HCT116 (cell line): ENCODE data around the gene REG3G. TPM values are rescaled to one million over a fixed set of nuclear protein-coding genes. Genes with fewer than 3 reads are reported as not detected.

Experiments
- ATAC-seq: fragments of 200-7000 bp; cut with Tn5 transposase; 2 replicates; pipeline ENCODE4 v1.9.1; 2020; ENCODE audit warnings: mild to moderate bottlenecking, moderate library complexity
- BruUV-seq: library from RNA; stranded (reverse); fragments of 400-500 nt; replicated peaks from 2 replicates; lab custom pipeline; 2021; lab: Mats Ljungman, UMichigan
- CTCF ChIA-PET: fragments of 300-600 bp; sonication (Branson Sonifier 250); formaldehyde crosslinking; loops from one replicate; lab custom pipeline; 2021; ENCODE audit warnings: antibody characterized with exemption; lab: Charles Lee
- POLR2A ChIA-PET: fragments of 300-600, 350-600 bp; sonication (Branson Sonifier 250); formaldehyde crosslinking; loops from one replicate; lab custom pipeline; 2021; ENCODE audit warnings: antibody characterized with exemption; lab: Charles Lee
- RAD21 ChIA-PET, 2 experiments: fragments of 300-600 bp; sonication (Branson Sonifier 250); formaldehyde crosslinking; loops; one replicate each; lab custom pipeline; 2023; ENCODE audit warnings: low total read pairs in 2 of 2; ENCODE audit not compliant: uncharacterized antibody in 2 of 2, unreplicated experiment in 2 of 2, low non-redundant PET in 1 of 2; lab: Charles Lee
- DNase-seq: peaks from one replicate; pipeline ENCODE4 v3.0.0-alpha.2; 2010; ENCODE audit warnings: low read depth, low spot score
- H2AFZ ChIP-seq: fragments of 200-600 bp; shearing (Covaris generic), sonication (generic); 2 replicates; pipeline ENCODE4 v1.6.1; 2017; ENCODE audit warnings: low read depth, mixed run types, mixed read lengths, antibody characterized with exemption, low read length; ENCODE audit not compliant: poor library complexity, severe bottlenecking
- H3K27ac ChIP-seq: 2 replicates; pipeline ENCODE4 v1.5.1; 2012; ENCODE audit warnings: low read depth, low read length
- H3K27me3 ChIP-seq: fragments of 200-600 bp; sonication (generic); 2 replicates; pipeline ENCODE4 v1.6.1; 2016; ENCODE audit warnings: mixed run types, low read length, mixed read lengths; ENCODE audit not compliant: insufficient read depth
- H3K36me3 ChIP-seq, 2 experiments: fragments of 200-500 bp in 1 of 2; fragments of 200-600 bp in 1 of 2; sonication (Bioruptor generic) in 1 of 2; sonication (generic) in 1 of 2; 2 replicates each; pipeline versions ENCODE4 v1.5.1 to v1.6.1; 2014 to 2016; ENCODE audit warnings: low read length in 2 of 2, inconsistent platforms in 1 of 2, mixed read lengths in 1 of 2, mixed run types in 1 of 2; ENCODE audit not compliant: insufficient read depth in 2 of 2, control insufficient read depth in 1 of 2
- H3K4me1 ChIP-seq, 2 experiments: fragments of 200-600 bp in 1 of 2; sonication (generic) in 1 of 2; 2 replicates each; pipeline versions ENCODE4 v1.5.1 to v1.6.1; 2012 to 2017; ENCODE audit warnings: low read length in 2 of 2, inconsistent platforms in 1 of 2, mild to moderate bottlenecking in 1 of 2, mixed read lengths in 1 of 2, mixed run types in 1 of 2, moderate library complexity in 1 of 2; ENCODE audit not compliant: insufficient read depth in 2 of 2, control insufficient read depth in 1 of 2
- H3K4me2 ChIP-seq: fragments of 200-600 bp; sonication (generic); 2 replicates; pipeline ENCODE4 v1.6.1; 2017; ENCODE audit warnings: mixed run types, low read length, mixed read lengths
- H3K4me3 ChIP-seq, 2 experiments: fragments of 200-600 bp in 1 of 2; sonication (generic) in 1 of 2; replicated peaks in 1 of 2; 2 replicates each; pipeline ENCODE4 v1.5.1; 2011 to 2016; ENCODE audit warnings: low read length in 2 of 2, control low read depth in 1 of 2, low read depth in 1 of 2, mild to moderate bottlenecking in 1 of 2, mixed read lengths in 1 of 2, mixed run types in 1 of 2
- H3K79me2 ChIP-seq: fragments of 200-600 bp; sonication (generic); 2 replicates; pipeline ENCODE4 v1.6.1; 2017; ENCODE audit warnings: mild to moderate bottlenecking, mixed run types, low read length, moderate library complexity, mixed read lengths; ENCODE audit not compliant: insufficient read depth
- H3K9ac ChIP-seq: fragments of 200-600 bp; sonication (generic); 2 replicates; pipeline ENCODE4 v1.6.1; 2016; ENCODE audit warnings: low read length, mixed read lengths
- H3K9me2 ChIP-seq: fragments of 200-600 bp; sonication (generic), shearing (Covaris generic); 2 replicates; pipeline ENCODE4 v1.6.1; 2017; ENCODE audit warnings: mixed run types, mild to moderate bottlenecking, moderate library complexity; ENCODE audit not compliant: insufficient read depth
- H3K9me3 ChIP-seq, 2 experiments: fragments of 200-500 bp in 1 of 2; fragments of 200-600 bp in 1 of 2; sonication (Bioruptor generic) in 1 of 2; sonication (generic) in 1 of 2; 2 replicates each; pipeline ENCODE4 v1.6.1; 2014 to 2017; ENCODE audit warnings: low read length in 2 of 2, mixed read lengths in 2 of 2, inconsistent platforms in 1 of 2, low read depth in 1 of 2, mild to moderate bottlenecking in 1 of 2, mixed run types in 1 of 2, moderate library complexity in 1 of 2; ENCODE audit not compliant: control insufficient read depth in 1 of 2, insufficient read depth in 1 of 2
- H4K20me1 ChIP-seq: fragments of 200-600 bp; sonication (generic), shearing (Covaris generic); 2 replicates; pipeline ENCODE4 v1.6.1; 2017; ENCODE audit warnings: mixed run types, mild to moderate bottlenecking, moderate library complexity; ENCODE audit not compliant: insufficient read depth
- ATF3 ChIP-seq: IDR thresholded peaks from 2 replicates; pipeline ENCODE4 v1.6.1; 2012
- CBX3 ChIP-seq: IDR thresholded peaks from 2 replicates; pipeline ENCODE4 v1.6.1; 2012; ENCODE audit warnings: low read depth
- CEBPB ChIP-seq: IDR thresholded peaks from 2 replicates; pipeline ENCODE4 v1.6.1; 2012; ENCODE audit warnings: low read depth
- CTCF ChIP-seq, 3 experiments: fragments of 200-600 bp in 1 of 3; sonication (generic) in 1 of 3; IDR thresholded peaks in 2 of 3; conservative IDR thresholded peaks in 1 of 3; 2 replicates each; pipeline ENCODE4 v1.5.1; 2012 to 2017; ENCODE audit warnings: low read depth in 2 of 3, low read length in 2 of 3, antibody characterized with exemption in 1 of 3, borderline replicate concordance in 1 of 3, control low read depth in 1 of 3, mild to moderate bottlenecking in 1 of 3, mixed read lengths in 1 of 3, mixed run types in 1 of 3, moderate library complexity in 1 of 3; ENCODE audit not compliant: insufficient read depth in 1 of 3
- EGR1 ChIP-seq: IDR thresholded peaks from 2 replicates; pipeline ENCODE4 v1.6.1; 2012; ENCODE audit warnings: low read depth
- EZH2 ChIP-seq: fragments of 200-600 bp; sonication (generic); IDR thresholded peaks from 2 replicates; pipeline ENCODE4 v1.6.1; 2017; ENCODE audit warnings: antibody characterized with exemption, mixed run types
- EZH2phosphoT487 ChIP-seq: fragments of 200-600 bp; IDR thresholded peaks from 2 replicates; pipeline ENCODE4 v1.6.1; 2018; ENCODE audit warnings: antibody characterized with exemption, borderline replicate concordance
- MAX ChIP-seq: IDR thresholded peaks from 2 replicates; pipeline ENCODE4 v1.6.1; 2012
- POLR2AphosphoS5 ChIP-seq: IDR thresholded peaks from 2 replicates; pipeline ENCODE4 v1.6.1; 2011; ENCODE audit warnings: mild to moderate bottlenecking, low read depth, low read length, moderate library complexity
- RAD21 ChIP-seq: IDR thresholded peaks from 2 replicates; pipeline ENCODE4 v1.6.1; 2012; ENCODE audit warnings: low read depth, mild to moderate bottlenecking
- REST ChIP-seq: IDR thresholded peaks from 2 replicates; pipeline ENCODE4 v1.6.1; 2012; ENCODE audit warnings: low read depth
- SP1 ChIP-seq: IDR thresholded peaks from 2 replicates; pipeline ENCODE4 v1.6.1; 2012; ENCODE audit warnings: low read depth
- SRF ChIP-seq: IDR thresholded peaks from 2 replicates; pipeline ENCODE4 v1.6.1; 2012; ENCODE audit warnings: low read depth
- YY1 ChIP-seq: IDR thresholded peaks from 2 replicates; pipeline ENCODE4 v1.6.1; 2011; ENCODE audit warnings: low read length, low read depth, moderate library complexity, mild to moderate bottlenecking; ENCODE audit not compliant: insufficient replicate concordance; ENCODE audit errors: extremely low read depth
- ZFX ChIP-seq: fragments of 450-650 bp; IDR thresholded peaks from 2 replicates; pipeline ENCODE4 v1.6.1; 2017
- intact Hi-C: fragments of 100-400 bp; cut with micrococcal nuclease; formaldehyde crosslinking; loops from 2 replicates; pipeline ENCODE4 v1.10.0; 2022
- total RNA-seq: library from RNA; stranded (reverse); gene quantifications from one replicate; pipeline ENCODE4 v1.2.1, GENCODE V29; 2021; ENCODE audit not compliant: unreplicated experiment

REG3G gene
- total RNA-seq, 1 experiment from 2014 or later = 0.86 TPM

DNA sequence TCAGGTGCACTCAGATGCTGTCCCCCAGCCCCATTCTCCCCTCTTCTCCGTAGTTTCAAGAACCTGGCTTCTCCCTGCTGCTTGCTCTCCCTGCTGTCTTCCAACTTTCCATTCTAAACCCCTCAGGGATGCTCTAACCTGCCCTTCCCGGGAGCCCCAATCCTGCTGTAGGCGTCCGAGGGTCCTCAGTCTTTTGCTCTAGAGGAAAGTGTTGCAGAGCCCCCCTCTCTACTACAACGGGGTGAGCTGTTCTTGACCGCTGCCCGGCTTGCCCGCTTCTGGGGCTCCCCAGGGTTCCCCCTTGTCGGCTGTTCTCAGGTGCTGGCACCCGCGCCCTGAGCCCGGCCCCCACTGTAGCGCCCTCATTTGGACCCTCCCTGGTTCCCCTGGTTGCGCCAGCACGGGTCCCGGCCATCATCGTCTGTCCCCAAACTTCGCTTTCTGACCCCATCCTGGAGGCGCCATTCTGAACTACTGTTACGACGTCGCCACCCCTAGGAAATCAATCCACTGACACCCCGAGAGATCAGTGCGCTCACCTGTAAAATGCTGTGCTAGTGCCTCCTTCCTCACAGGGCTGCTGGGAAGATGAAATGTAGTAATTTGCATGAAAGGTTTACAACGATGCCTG, 31.9 kb upstream of the REG3G start:
- H3K9me3 ChIP-seq = peaks cover 0 to 28% of the 10 kb centered on the region in 2 experiments; a peak in 2 of 4 replicates
- TF ChIP-seq POLR2AphosphoS5 (no peak), ZFX (no peak), EGR1 (no peak), YY1 (no peak), SP1 (no peak), EZH2phosphoT487 (no peak), SRF (no peak), CTCF (IDR thresholded peaks at IDR 0.05 in 2 of 3, conservative IDR thresholded peaks at IDR 0.05 in 1 of 3; ENCODE audit: borderline replicate concordance in 1 of 3, insufficient read depth in 1 of 3, low read depth in 2 of 3, low read length in 2 of 3) (no peak), EZH2 (no peak), CBX3 (no peak), RAD21 (no peak), CEBPB (no peak), ATF3 (no peak), REST (no peak), MAX (no peak)
- CTCF ChIA-PET = no interaction called here
- H3K9me2 ChIP-seq = no peaks in the 10 kb centered on the region
- H3K79me2 ChIP-seq = no peaks in the 10 kb centered on the region
- H4K20me1 ChIP-seq = no peaks in the 10 kb centered on the region
- H3K27ac ChIP-seq = no peak overlapping the region
- no peaks in the 10 kb centered on the region for H3K27me3 ChIP-seq
- H3K4me2 ChIP-seq = no peak overlapping the region
- BruUV-seq = no TSS peak
- no peaks in the 10 kb centered on the region for H3K36me3 ChIP-seq
- DNase-seq = no peak
- H3K4me1 ChIP-seq = no peaks in the 10 kb centered on the region
- no peak overlapping the region for H3K4me3 ChIP-seq
- no peak overlapping the region for H3K9ac ChIP-seq
- RAD21 ChIA-PET = no interaction called here
- no peak overlapping the region for H2AFZ ChIP-seq
- no peak for ATAC-seq
- intact Hi-C loops = no loop called here
- POLR2A ChIA-PET = no interaction called here
